Endothelial cell of umbilical vein (primary cell): ENCODE measurements around the gene ZP3. TPM values are rescaled to one million over a fixed set of nuclear protein-coding genes. Genes with fewer than 3 reads are reported as not detected.

Experiments used
- BruUV-seq: library from RNA; stranded (reverse); fragments of 400-500 nt; replicated peaks from 2 replicates; lab custom pipeline; 2021; lab: Mats Ljungman, UMichigan
- CTCF ChIA-PET: fragments of 300-600, 350-600 bp; sonication (Branson Sonifier 250); formaldehyde crosslinking; loops from one replicate; lab custom pipeline; 2021; ENCODE audit warnings: antibody characterized with exemption, inconsistent platforms; lab: Charles Lee
- POLR2A ChIA-PET: fragments of 300-600, 350-600 bp; sonication (Branson Sonifier 250); formaldehyde crosslinking; loops from one replicate; lab custom pipeline; 2021; ENCODE audit warnings: antibody characterized with exemption, inconsistent platforms; lab: Charles Lee
- DNase-seq: peaks from one replicate; pipeline ENCODE4 v3.0.0-alpha.2; 2011; ENCODE audit warnings: low read depth, low spot score
- FAIRE-seq: peaks from 2 replicates; lab custom pipeline; 2011; peaks lifted over from hg19 to GRCh38; lab: Jason Lieb, UNC
- H2AFZ ChIP-seq: 2 replicates; pipeline ENCODE4 v1.6.0; 2012; ENCODE audit warnings: low read depth, low read length, control low read depth, inconsistent platforms
- H3K27ac ChIP-seq: 2 replicates; pipeline ENCODE4 v1.5.1; 2011; ENCODE audit warnings: low read depth, mild to moderate bottlenecking, control low read depth, low read length, moderate library complexity; ENCODE audit not compliant: insufficient read depth
- H3K27me3 ChIP-seq, 2 experiments: 2 replicates each; pipeline versions ENCODE4 v1.6.0 to v1.6.1; 2011; ENCODE audit warnings: low read length in 2 of 2, mixed read lengths in 1 of 2; ENCODE audit not compliant: control insufficient read depth in 2 of 2, insufficient read depth in 2 of 2
- H3K36me3 ChIP-seq, 2 experiments: 2 replicates in 1 of 2; 3 replicates in 1 of 2; pipeline ENCODE4 v1.5.1; 2011; ENCODE audit warnings: low read length in 2 of 2, mild to moderate bottlenecking in 1 of 2, moderate library complexity in 1 of 2; ENCODE audit not compliant: control insufficient read depth in 2 of 2, insufficient read depth in 2 of 2; ENCODE audit errors: extremely low read depth in 1 of 2
- H3K4me1 ChIP-seq: 3 replicates; pipeline ENCODE4 v1.5.1; 2011; ENCODE audit warnings: mild to moderate bottlenecking, low read length; ENCODE audit not compliant: control insufficient read depth, insufficient read depth; ENCODE audit errors: extremely low read depth
- H3K4me2 ChIP-seq: 2 replicates; pipeline ENCODE4 v1.6.1; 2011; ENCODE audit warnings: low read length, control low read depth, mixed read lengths; ENCODE audit not compliant: insufficient read depth
- H3K4me3 ChIP-seq, 3 experiments: fragments of 200-600 bp in 1 of 3; sonication (generic), shearing (Covaris generic) in 1 of 3; replicated peaks in 1 of 3; 2 replicates each; pipeline ENCODE4 v1.5.1; 2011 to 2016; ENCODE audit warnings: control low read depth in 3 of 3, low read length in 3 of 3, mild to moderate bottlenecking in 2 of 3, inconsistent platforms in 1 of 3, low read depth in 1 of 3, moderate library complexity in 1 of 3; ENCODE audit not compliant: insufficient read depth in 1 of 3
- H3K79me2 ChIP-seq: 2 replicates; pipeline ENCODE4 v1.6.0; 2012; ENCODE audit warnings: low read length, inconsistent platforms; ENCODE audit not compliant: control insufficient read depth, insufficient read depth
- H3K9ac ChIP-seq: replicated peaks from 2 replicates; pipeline ENCODE3; 2011; ENCODE audit warnings: low read length, control low read depth; ENCODE audit not compliant: insufficient read depth; ENCODE audit errors: extremely low read depth
- H3K9me1 ChIP-seq: replicated peaks from 3 replicates; pipeline ENCODE4 v1.6.0; 2011; ENCODE audit warnings: mild to moderate bottlenecking, low read length; ENCODE audit not compliant: control insufficient read depth, insufficient read depth; ENCODE audit errors: extremely low read depth
- H3K9me3 ChIP-seq: replicated peaks from 2 replicates; pipeline ENCODE4 v1.5.1; 2012; ENCODE audit warnings: low read length, inconsistent platforms; ENCODE audit not compliant: control insufficient read depth, insufficient read depth
- H4K20me1 ChIP-seq: replicated peaks from 2 replicates; pipeline ENCODE3; 2011; ENCODE audit warnings: mild to moderate bottlenecking, low read length; ENCODE audit not compliant: control insufficient read depth, insufficient read depth; ENCODE audit errors: extremely low read depth
- CTCF ChIP-seq, 2 donors: IDR thresholded peaks; 1 replicate in 1 of 2; 2 replicates in 1 of 2; pipeline ENCODE4 v1.5.1; 2011; ENCODE audit warnings: low read length in 2 of 2, mild to moderate bottlenecking in 2 of 2, moderate library complexity in 2 of 2, control low read depth in 1 of 2, inconsistent platforms in 1 of 2, low read depth in 1 of 2; ENCODE audit not compliant: insufficient read depth in 1 of 2; ENCODE audit errors: extremely low read depth in 1 of 2
- EZH2 ChIP-seq: IDR thresholded peaks from 2 replicates; pipeline ENCODE4 v1.6.1; 2012; ENCODE audit warnings: borderline replicate concordance, low read depth, mild to moderate bottlenecking, moderate library complexity, low read length, inconsistent platforms; ENCODE audit not compliant: severe bottlenecking
- FOS ChIP-seq: IDR thresholded peaks from 2 replicates; pipeline ENCODE4 v1.6.1; 2011; ENCODE audit warnings: mild to moderate bottlenecking, low read length, moderate library complexity, borderline replicate concordance; ENCODE audit not compliant: insufficient read depth
- GATA2 ChIP-seq: IDR thresholded peaks from 2 replicates; pipeline ENCODE4 v1.7.0; 2011; ENCODE audit warnings: low read depth, mild to moderate bottlenecking, moderate library complexity, mixed read lengths, low read length; ENCODE audit not compliant: insufficient read length, insufficient read depth
- JUN ChIP-seq: IDR thresholded peaks from 2 replicates; pipeline ENCODE4 v1.6.1; 2011; ENCODE audit warnings: borderline replicate concordance, low read depth; ENCODE audit not compliant: insufficient read length, insufficient read depth
- MAX ChIP-seq: IDR thresholded peaks from 2 replicates; pipeline ENCODE4 v1.6.1; 2011; ENCODE audit not compliant: insufficient read depth, insufficient read length
- MYC ChIP-seq: IDR thresholded peaks from one replicate; pipeline ENCODE4 v1.6.1; 2011; ENCODE audit warnings: mild to moderate bottlenecking, low read depth, low read length
- POLR2A ChIP-seq: IDR thresholded peaks from 2 replicates; pipeline ENCODE4 v1.6.1; 2012; ENCODE audit warnings: low read depth, mild to moderate bottlenecking, control low read depth, low read length
- POLR2AphosphoS5 ChIP-seq: IDR thresholded peaks from 2 replicates; pipeline ENCODE4 v1.6.1; 2012; ENCODE audit warnings: low read depth, mild to moderate bottlenecking, control low read depth, low read length, moderate library complexity; ENCODE audit not compliant: insufficient read depth
- dilution Hi-C: fragments of 300-500 bp; cut with MboI; formaldehyde crosslinking; loops from one replicate; pipeline ENCODE4 v1.15.0; 2019; ENCODE audit warnings: low sequenced_read_pairs; ENCODE audit not compliant: extremely low pct_ligation_motif_present
- intact Hi-C: fragments of 100-400 bp; cut with micrococcal nuclease; formaldehyde crosslinking; loops from one replicate; pipeline ENCODE4 v1.10.0; 2022
- polyA plus RNA-seq, 4 experiments: library from polyadenylated mRNA; depleted of rRNA in 3 of 4; stranded (reverse) in 3 of 4; unstranded in 1 of 4; fragments of >200 nt; gene quantifications; 2 replicates each; pipeline versions ENCODE4 v1.2.1 to v1.2.3, GENCODE V29; 2011 to 2012; ENCODE audit warnings: missing spikeins in 1 of 4
- total RNA-seq: library from RNA; stranded (reverse); gene quantifications from 2 replicates; pipeline ENCODE4 v1.2.3, GENCODE V29; 2021

ZP3 gene
- total and polyA plus RNA-seq, 2 donors (not counting 3 experiments of a cell fraction or from before 2014, with no cell fraction given), result 3.0 to 4.0 TPM

DNA sequence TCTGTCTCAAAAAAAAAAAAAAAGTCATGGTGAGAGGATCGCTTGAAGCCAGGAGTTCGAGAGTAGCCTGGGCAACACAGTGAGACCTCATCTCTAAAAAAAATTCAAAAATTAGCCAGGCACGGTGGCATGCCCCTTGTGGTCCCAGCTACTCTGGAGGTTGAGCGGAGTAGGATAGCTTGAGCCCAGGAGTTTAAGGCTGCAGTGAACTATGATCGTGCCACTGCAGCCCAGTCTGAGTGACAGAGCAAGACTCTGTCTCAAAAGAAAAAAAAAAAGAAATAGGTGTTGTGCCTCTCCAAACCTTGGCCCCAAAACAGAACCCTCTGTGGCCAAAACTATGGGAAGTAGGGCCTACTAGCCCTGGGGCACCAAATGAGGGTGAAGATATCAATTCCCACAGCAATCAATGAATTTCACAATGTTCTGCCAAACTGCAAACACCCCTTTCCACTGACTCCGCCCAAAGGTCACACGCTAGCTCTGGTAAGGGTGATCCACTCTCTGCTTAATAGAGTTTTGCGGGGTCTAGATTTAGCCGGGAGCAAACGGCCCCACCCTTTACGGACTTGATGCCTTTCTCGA lies 32.1 kb upstream of the ZP3 start:
- no peak overlapping the region for H3K9ac ChIP-seq
- FAIRE-seq (no peak), DNase-seq (no peak)
- peak overlapping the region; percentile 48 for H3K4me2 ChIP-seq
- intact Hi-C loops, result loop anchor here (2.0 kb wide), 1 partner anchor 34 kb away; the partner anchor contains the start of gene YWHAG
- no peaks in the 10 kb centered on the region for H4K20me1 ChIP-seq
- BruUV-seq, result no TSS peak
- H3K36me3 ChIP-seq, result no peaks in the 10 kb centered on the region
- no peaks in the 10 kb centered on the region for H3K79me2 ChIP-seq
- ChIA-PET CTCF (interaction anchor here (0.8 kb wide), 1 partner anchor 18 kb away, joined by 3 read pairs; no protein-coding TSS in a partner anchor), POLR2A (no interaction called here)
- peak overlapping the region; percentile 98 for H2AFZ ChIP-seq
- TF ChIP-seq GATA2, result no peak
- TF ChIP-seq MYC, result no peak
- no peak for TF ChIP-seq JUN
- no peak for TF ChIP-seq POLR2A
- TF ChIP-seq FOS, result no peak
- TF ChIP-seq POLR2AphosphoS5, result no peak
- TF ChIP-seq CTCF (IDR thresholded peaks at IDR 0.05; ENCODE audit: extremely low read depth in 1 of 2, insufficient read depth in 1 of 2, low read depth in 1 of 2, low read length in 2 of 2), result no peak
- TF ChIP-seq MAX, result no peak
- no peak for TF ChIP-seq EZH2
- no peaks in the 10 kb centered on the region for H3K9me1 ChIP-seq
- no peaks in the 10 kb centered on the region for H3K27me3 ChIP-seq
- no peaks in the 10 kb centered on the region for H3K9me3 ChIP-seq
- no peak overlapping the region for H3K27ac ChIP-seq
- peaks cover 10% of the 10 kb centered on the region for H3K4me1 ChIP-seq
- dilution Hi-C loops, result no loop called here
- no peak overlapping the region for H3K4me3 ChIP-seq
